HG03575 (cell line): ENCODE measurements around the gene SMARCE1.

Experiments
- ATAC-seq: cut with Tn5 transposase; IDR thresholded peaks from one replicate; pipeline ENCODE4 v1.9.1; 2021; ENCODE audit not compliant: unreplicated experiment, insufficient number of reproducible peaks, low FRiP score; ENCODE audit errors: extremely low read depth

Gene SMARCE1

GRCh38 chr17:40647624-40648383, at the start of gene SMARCE1:
SMARCE1 (minus strand) TSS chr17:40647818; CDS start chr17:40645802, 2,016 bp downstream.
- no peak for ATAC-seq

- no peak for ATAC-seq
These were observed 49.7 kb upstream of the SMARCE1 start for GRCh38 chr17:40697297-40697696.

- no peak for ATAC-seq
These were observed 49.0 kb upstream of the SMARCE1 start for GRCh38 chr17:40696651-40697072.

- no peak for ATAC-seq
These were observed 48.4 kb upstream of the SMARCE1 start for GRCh38 chr17:40695874-40696472.

- ATAC-seq: no peak
These were observed 47.0 kb upstream of the SMARCE1 start for GRCh38 chr17:40694584-40694983.

- no peak for ATAC-seq
These were observed 39.5 kb upstream of the SMARCE1 start for GRCh38 chr17:40687106-40687505.

GRCh38 chr17:40686192-40686591, 38.6 kb upstream of the SMARCE1 start:
- ATAC-seq: no peak

- no peak for ATAC-seq
These were observed 33.4 kb upstream of the SMARCE1 start for GRCh38 chr17:40680998-40681397.

- ATAC-seq: no peak
These were observed 31.9 kb upstream of the SMARCE1 start for GRCh38 chr17:40679523-40679907.

GRCh38 chr17:40678902-40679522, 31.4 kb upstream of the SMARCE1 start:
- no peak for ATAC-seq

GRCh38 chr17:40675905-40676304, 28.3 kb upstream of the SMARCE1 start:
- ATAC-seq: no peak

- no peak for ATAC-seq
These were observed 25.0 kb upstream of the SMARCE1 start for GRCh38 chr17:40672654-40673053.

GRCh38 chr17:40671282-40671681, 23.7 kb upstream of the SMARCE1 start:
- no peak for ATAC-seq

- no peak for ATAC-seq
These were observed 18.7 kb upstream of the SMARCE1 start for GRCh38 chr17:40666331-40666730.

- ATAC-seq: no peak
These were observed 17.1 kb upstream of the SMARCE1 start, which contains the start of gene KRT222 for GRCh38 chr17:40664582-40665333. KRT222 (minus strand) TSS chr17:40665177; CDS start chr17:40665099, 78 bp downstream.

GRCh38 chr17:40663252-40663651, 15.6 kb upstream of the SMARCE1 start:
- no peak for ATAC-seq

- no peak for ATAC-seq
These were observed 12.3 kb upstream of the SMARCE1 start for GRCh38 chr17:40659911-40660310.

- no peak for ATAC-seq
These were observed 10.8 kb upstream of the SMARCE1 start for GRCh38 chr17:40658396-40658795.

- no peak for ATAC-seq
These were observed 4.3 kb upstream of the SMARCE1 start for GRCh38 chr17:40651939-40652338.
